Glutamatergic neuron (in vitro differentiated cells): ENCODE results near the gene IRS2. TPM values are rescaled to one million over a fixed set of nuclear protein-coding genes. Genes with fewer than 3 reads are reported as not detected.

Experiments
- DNase-seq: peaks from one replicate; pipeline ENCODE4 v3.0.0; 2022
- H3K27ac Mint-ChIP-seq: one replicate; pipeline ENCODE4 v1.8.0; 2020; ENCODE audit warnings: mild to moderate bottlenecking, mixed read lengths, inconsistent platforms; ENCODE audit not compliant: unreplicated experiment
- H3K27me3 Mint-ChIP-seq: one replicate; pipeline ENCODE4 v1.8.0; 2020; ENCODE audit warnings: mild to moderate bottlenecking, moderate library complexity, mixed read lengths, inconsistent platforms; ENCODE audit not compliant: unreplicated experiment
- H3K36me3 Mint-ChIP-seq: one replicate; pipeline ENCODE4 v1.8.0; 2020; ENCODE audit warnings: mild to moderate bottlenecking, mixed read lengths, inconsistent platforms; ENCODE audit not compliant: unreplicated experiment
- H3K4me1 Mint-ChIP-seq: one replicate; pipeline ENCODE4 v1.8.0; 2020; ENCODE audit warnings: mild to moderate bottlenecking, low read depth, mixed read lengths, inconsistent platforms; ENCODE audit not compliant: unreplicated experiment
- H3K4me3 Mint-ChIP-seq: one replicate; pipeline ENCODE4 v1.8.0; 2020; ENCODE audit warnings: mild to moderate bottlenecking, mixed read lengths, inconsistent platforms; ENCODE audit not compliant: unreplicated experiment
- H3K9me3 Mint-ChIP-seq: one replicate; pipeline ENCODE4 v1.8.0; 2020; ENCODE audit warnings: mild to moderate bottlenecking, moderate library complexity, mixed read lengths, inconsistent platforms; ENCODE audit not compliant: unreplicated experiment
- CTCF ChIP-seq: fragments of 200-600 bp; sonication (generic); IDR thresholded peaks from one replicate; pipeline ENCODE4 v1.5.0; 2021; ENCODE audit not compliant: partially characterized antibody, unreplicated experiment
- total RNA-seq: library from RNA; stranded (reverse); fragmentation: NEBNext Ultra II Directional; extraction: Animal tissue kit (Norgen Biotek cat#: 25700); gene quantifications from one replicate; pipeline ENCODE4 v1.2.1, GENCODE V29; 2021; ENCODE audit not compliant: unreplicated experiment

IRS2 gene
- total RNA-seq, 1 donor from 2014 or later, result 27.0 TPM

DNA sequence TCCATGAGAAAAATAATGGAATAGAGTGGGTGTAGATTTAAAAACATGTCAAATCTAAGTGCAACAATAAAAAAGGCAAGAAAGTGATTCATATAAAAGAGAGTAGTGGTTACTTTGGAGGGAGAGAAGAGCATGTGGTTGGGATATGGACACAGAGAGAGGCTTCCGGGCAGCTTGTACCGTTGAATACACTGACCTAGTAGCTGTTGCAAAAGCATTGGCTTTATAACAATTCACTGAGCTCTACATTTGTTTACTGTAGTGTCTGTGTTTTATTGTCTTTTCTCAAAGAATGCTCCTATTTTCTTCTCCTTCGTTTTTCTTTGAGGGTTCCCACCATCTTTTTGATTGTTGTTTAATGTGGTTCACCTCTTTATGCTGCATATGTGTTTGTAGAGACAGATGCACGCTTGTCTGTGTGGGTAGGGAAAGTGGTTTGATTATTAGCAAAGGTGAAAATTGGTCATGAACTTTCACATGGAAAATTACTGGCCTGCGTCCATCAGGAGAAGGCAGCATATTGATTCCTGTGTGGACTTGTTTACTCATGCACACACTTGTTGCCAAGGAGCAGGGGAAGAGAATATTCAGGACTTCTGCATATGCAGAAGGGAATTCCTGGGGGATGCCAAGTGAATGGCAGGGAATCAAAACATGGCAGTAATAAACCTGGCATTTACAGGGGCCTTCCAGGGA, 29.9 kb upstream of the IRS2 start:
- no peak for TF ChIP-seq CTCF
- Mint-ChIP-seq H3K27ac (no peak overlapping the region), H3K36me3 (peaks cover 5% of the 10 kb centered on the region), H3K4me1 (peaks cover 6% of the 10 kb centered on the region), H3K27me3 (peaks cover 2% of the 10 kb centered on the region), H3K9me3 (peaks cover 4% of the 10 kb centered on the region), H3K4me3 (no peak overlapping the region)
- DNase-seq, result no peak

DNA sequence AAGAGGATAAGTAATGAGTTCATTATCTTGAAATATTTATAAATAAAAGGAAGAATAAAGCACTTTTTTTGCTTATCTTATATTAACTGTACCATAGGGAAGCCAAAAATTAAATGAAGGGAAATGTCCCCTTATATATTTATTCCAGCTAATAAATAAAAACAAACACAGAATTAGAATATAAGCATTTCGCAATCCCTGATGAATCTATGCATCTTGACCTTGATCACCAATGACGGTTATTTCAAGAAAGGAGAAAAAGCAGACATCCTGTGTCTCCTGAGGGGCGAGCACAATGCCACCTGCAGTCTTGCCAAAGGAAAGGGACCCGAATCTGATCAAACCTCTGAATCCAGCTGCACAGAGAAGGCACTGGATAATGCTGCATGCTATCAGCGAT, 29.3 kb upstream of the IRS2 start:
- Mint-ChIP-seq H3K36me3 (peaks cover 4% of the 10 kb centered on the region), H3K4me3 (no peak overlapping the region), H3K27ac (no peak overlapping the region), H3K4me1 (peaks cover 4% of the 10 kb centered on the region), H3K27me3 (peaks cover 2% of the 10 kb centered on the region), H3K9me3 (peaks cover 4% of the 10 kb centered on the region)
- no peak for TF ChIP-seq CTCF
- no peak for DNase-seq

- Mint-ChIP-seq H3K4me3 (no peak overlapping the region), H3K36me3 (no peaks in the 10 kb centered on the region), H3K9me3 (peaks cover 4% of the 10 kb centered on the region), H3K27me3 (peaks cover 2% of the 10 kb centered on the region), H3K27ac (no peak overlapping the region), H3K4me1 (peaks cover 6% of the 10 kb centered on the region)
- no peak for TF ChIP-seq CTCF
- DNase-seq, result no peak
Observed at GRCh38 chr13:109813663-109814062, 27.3 kb upstream of the IRS2 start.

DNA sequence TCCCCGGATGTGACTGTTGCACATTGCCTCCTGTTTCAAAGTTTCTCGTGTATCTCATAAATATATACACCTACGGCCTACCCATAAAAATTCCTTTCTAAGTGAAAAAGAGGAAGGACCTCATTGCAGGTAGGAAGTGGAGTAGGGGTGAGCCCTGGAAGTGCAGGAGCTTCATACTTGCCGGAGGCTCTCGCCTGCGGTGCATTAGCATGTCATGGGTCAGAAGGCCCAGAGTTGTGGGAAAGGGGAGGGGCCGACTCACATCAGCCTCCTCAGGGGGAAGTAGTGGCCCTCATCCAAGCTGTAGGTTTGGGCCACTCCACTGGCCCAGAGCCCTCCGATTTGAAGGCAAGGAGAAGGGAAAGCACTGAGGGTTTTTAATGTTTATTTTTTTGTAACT, 26.0 kb upstream of the IRS2 start:
- TF ChIP-seq CTCF, result no peak
- peaks cover 6% of the 10 kb centered on the region for H3K4me1 Mint-ChIP-seq
- no peak overlapping the region for H3K27ac Mint-ChIP-seq
- peaks cover 2% of the 10 kb centered on the region for H3K27me3 Mint-ChIP-seq
- no peak for DNase-seq
- peaks cover 4% of the 10 kb centered on the region for H3K9me3 Mint-ChIP-seq
- no peak overlapping the region for H3K4me3 Mint-ChIP-seq
- H3K36me3 Mint-ChIP-seq, result no peaks in the 10 kb centered on the region

DNA sequence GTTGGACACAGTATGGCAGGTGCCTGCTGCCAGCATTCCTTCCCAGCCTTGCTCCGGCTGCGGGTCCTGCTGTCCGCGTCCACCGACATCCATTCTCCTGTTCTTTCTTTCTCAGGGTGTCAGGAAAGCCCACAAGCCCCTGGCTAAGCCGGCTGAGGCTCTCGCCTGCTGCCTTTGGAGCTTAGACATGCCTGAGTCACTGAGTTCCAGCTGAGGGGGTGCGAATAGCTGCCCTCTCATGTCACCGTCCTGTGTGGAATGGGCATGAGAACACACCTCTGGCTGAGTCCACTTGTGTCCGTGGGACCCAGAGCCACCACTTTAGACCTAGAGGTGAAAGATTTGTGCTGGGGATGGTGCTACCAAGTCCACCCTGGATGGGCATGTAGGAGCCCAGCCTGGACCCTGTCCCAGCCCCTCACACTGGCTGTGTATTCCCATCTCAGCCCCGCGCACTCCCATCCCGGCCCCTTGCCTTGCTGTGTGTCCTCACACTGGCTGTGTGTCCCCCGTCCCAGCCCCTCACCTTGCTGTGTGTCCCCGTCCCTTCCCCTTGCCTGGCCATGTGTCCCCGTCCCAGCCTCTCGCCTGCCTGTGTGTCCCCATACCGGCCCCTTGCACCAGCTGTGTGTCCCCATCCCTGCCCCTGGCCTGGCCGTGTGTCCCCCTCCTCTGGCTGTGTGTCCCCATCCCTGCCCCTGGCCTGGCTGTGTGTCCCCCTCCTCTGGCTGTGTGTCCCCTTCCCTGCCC, 24.6 kb upstream of the IRS2 start:
- peaks cover 6% of the 10 kb centered on the region for H3K9me3 Mint-ChIP-seq
- H3K27ac Mint-ChIP-seq, result no peak overlapping the region
- TF ChIP-seq CTCF, result no peak
- peaks cover 2% of the 10 kb centered on the region for H3K27me3 Mint-ChIP-seq
- no peak overlapping the region for H3K4me3 Mint-ChIP-seq
- H3K36me3 Mint-ChIP-seq, result no peaks in the 10 kb centered on the region
- DNase-seq, result no peak
- H3K4me1 Mint-ChIP-seq, result peaks cover 6% of the 10 kb centered on the region
